Activated CD4-positive, alpha-beta T cell treated with anti-CD3 and anti-CD28 coated beads for 1 hour (primary cell): ENCODE results near the gene GPATCH8.

Source experiments
- DNase-seq: peaks from one replicate; pipeline ENCODE4 v3.0.0-alpha.2; 2020

The GPATCH8 gene

DNA sequence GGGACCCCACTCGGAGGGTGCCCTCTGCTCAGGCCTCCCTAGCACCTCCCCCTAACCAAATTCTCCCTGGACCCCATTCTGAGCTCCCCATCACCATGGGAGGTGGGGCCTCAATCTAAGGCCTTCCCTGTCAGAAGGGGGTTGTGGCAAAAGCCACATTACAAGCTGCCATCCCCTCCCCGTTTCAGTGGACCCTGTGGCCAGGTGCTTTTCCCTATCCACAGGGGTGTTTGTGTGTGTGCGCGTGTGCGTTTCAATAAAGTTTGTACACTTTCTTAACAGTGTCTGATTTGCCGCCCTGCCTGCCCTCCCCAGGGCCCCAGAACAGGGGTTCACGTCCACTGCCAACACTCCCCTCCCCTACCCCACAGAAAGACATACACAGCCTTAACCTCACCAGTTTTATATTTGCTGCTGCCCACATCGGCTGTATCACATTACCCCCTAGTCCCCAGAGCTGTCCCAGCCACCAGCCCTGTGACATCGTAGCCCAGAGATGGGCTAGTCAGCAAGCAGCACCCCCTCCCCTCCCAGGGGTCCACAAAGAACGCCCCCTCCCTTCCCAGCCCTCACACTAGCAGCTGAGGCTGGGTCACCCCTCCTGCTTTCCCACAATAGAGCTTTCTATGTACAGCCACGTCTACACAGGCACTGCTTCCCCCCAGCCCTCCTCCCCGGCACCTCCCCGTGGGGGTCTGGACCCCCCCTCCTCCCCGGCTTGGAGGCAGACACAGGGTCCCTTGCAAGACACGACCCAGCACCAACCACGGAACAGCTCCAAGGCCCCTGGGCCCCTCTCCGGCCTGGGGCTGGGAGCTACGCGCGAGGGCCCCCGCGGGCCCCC is 150.2 kb downstream of the GPATCH8 start:
- no peak for DNase-seq

DNA sequence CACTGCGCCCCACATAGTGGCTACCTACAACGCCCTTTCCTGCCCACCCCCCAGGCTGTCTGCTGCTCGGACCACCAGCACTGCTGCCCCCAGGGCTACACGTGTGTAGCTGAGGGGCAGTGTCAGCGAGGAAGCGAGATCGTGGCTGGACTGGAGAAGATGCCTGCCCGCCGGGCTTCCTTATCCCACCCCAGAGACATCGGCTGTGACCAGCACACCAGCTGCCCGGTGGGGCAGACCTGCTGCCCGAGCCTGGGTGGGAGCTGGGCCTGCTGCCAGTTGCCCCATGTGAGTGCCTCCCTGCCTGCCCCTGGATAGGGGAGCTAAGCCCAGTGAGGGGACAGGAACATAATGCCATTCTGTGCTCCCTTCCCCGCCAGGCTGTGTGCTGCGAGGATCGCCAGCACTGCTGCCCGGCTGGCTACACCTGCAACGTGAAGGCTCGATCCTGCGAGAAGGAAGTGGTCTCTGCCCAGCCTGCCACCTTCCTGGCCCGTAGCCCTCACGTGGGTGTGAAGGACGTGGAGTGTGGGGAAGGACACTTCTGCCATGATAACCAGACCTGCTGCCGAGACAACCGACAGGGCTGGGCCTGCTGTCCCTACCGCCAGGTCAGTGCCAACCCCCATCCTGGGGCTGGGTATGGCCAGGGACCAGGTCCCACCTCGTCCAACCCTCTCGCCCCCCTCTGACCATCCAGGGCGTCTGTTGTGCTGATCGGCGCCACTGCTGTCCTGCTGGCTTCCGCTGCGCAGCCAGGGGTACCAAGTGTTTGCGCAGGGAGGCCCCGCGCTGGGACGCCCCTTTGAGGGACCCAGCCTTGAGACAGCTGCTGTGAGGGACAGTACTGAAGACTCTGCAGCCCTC is 151.0 kb downstream of the GPATCH8 start:
- no peak for DNase-seq

DNA sequence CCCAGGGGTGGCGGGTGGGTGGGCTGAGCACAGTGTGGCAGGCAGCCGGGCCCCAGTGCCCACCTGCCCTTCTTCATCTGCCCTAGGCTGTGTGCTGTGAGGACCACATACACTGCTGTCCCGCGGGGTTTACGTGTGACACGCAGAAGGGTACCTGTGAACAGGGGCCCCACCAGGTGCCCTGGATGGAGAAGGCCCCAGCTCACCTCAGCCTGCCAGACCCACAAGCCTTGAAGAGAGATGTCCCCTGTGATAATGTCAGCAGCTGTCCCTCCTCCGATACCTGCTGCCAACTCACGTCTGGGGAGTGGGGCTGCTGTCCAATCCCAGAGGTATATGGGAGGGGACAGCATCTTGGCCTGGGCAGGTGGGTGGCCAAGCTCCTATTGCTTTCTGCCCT is 151.7 kb downstream of the GPATCH8 start:
- no peak for DNase-seq

GRCh38 chr17:44350733-44351226 is 152.4 kb downstream of the GPATCH8 start:
- DNase-seq: peak; percentile 57

DNA sequence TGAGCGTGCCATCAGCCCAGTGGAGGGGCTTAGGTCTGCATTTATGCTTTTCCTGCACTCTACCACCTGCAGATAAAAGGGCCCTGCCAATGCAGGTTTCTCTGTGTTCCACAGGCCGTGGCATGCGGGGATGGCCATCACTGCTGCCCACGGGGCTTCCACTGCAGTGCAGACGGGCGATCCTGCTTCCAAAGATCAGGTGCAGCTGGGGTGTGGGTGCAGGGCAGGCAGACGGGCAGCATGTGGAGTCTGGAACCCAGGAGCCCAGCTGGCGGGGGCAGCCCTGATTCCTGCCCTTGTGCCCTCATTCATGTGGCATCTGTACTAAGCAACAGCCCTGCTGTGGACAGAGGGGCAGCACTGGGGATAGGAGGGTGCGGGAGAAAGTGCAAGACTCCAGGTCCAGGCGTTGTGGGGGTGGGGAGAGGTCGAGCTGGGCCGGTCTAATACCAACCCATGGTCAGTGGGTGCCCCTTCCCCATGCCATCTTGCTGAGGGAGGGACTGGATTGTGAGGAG is 153.6 kb downstream of the GPATCH8 start:
- DNase-seq: no peak

GRCh38 chr17:44348988-44349364 is 154.2 kb downstream of the GPATCH8 start:
- DNase-seq: no peak

- no peak for DNase-seq
These were observed 154.8 kb downstream of the GPATCH8 start for GRCh38 chr17:44348234-44348987.
